IPS DF 4.7 (cell line): ENCODE measurements around the gene GARIN1A.
"Not testable (repeated sequence)": the region's sequence is repeated elsewhere in the genome, so short reads cannot be mapped to it uniquely, and the experiment has no call there.

Source experiments
- DNase-seq: peaks from one replicate; pipeline ENCODE4 v3.0.0-alpha.2; 2013; ENCODE audit warnings: low spot score; ENCODE audit errors: extremely low read depth

The GARIN1A gene

GRCh38 chr7:128683270-128683669 is 11.2 kb downstream of the GARIN1A start:
- DNase-seq: not testable (repeated sequence)

DNA sequence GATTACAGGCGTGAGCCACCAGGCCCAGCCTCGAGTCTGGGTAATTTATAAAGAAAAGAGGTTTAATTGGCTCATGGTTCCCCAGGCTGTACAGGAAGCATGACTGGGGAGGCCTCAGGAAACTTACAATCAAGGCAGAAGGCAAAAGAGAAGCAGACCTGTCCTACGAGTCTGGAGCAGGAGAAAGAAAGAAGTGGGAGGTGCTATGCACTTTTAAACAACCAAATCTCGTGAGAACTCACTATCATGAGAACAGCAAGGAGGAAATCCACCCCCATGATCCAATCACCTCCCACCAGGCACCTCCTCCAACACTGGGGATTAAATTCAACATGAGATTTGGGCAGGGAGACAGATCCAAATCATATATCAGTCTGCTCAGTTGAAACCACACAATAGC is 11.6 kb downstream of the GARIN1A start:
- DNase-seq: not testable (repeated sequence)

DNA sequence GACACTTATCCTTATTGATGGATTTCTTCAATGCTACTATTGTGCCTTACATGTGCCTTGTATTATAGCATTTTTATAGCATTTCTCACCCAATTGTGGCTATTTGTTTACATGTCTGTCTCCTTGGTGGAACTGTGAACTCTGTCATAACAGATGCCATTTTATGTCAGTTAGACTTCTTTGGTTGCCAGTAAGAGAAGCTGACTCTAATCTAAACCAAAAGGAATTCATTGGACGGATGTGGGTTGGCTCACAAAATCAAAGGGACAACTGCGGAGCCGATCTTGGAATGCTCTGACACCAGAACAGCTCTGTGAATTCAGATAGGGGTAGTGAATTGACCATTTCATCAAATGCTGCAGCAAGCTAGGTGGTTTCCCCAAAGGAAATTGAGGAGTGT is 15.0 kb downstream of the GARIN1A start:
- no peak for DNase-seq

DNA sequence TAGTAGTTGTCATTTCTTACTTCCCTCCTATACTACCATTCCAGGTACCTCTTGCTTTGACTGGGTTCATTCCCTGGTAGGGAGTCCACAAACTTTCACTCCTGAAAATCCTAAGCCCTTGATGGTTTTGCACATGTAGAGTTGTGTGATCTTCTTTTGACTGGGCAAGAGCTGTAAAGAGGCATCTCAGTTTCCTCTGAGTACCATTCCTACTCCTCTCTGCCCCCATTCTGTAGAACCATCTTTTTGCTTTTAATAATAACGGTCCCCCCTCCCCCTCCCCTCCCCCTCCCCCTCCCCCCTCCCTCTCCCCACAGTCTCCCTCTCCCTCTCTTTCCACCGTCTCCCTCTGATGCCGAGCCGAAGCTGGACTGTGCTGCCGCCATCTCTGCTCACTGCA is 16.4 kb downstream of the GARIN1A start:
- no peak for DNase-seq

DNA sequence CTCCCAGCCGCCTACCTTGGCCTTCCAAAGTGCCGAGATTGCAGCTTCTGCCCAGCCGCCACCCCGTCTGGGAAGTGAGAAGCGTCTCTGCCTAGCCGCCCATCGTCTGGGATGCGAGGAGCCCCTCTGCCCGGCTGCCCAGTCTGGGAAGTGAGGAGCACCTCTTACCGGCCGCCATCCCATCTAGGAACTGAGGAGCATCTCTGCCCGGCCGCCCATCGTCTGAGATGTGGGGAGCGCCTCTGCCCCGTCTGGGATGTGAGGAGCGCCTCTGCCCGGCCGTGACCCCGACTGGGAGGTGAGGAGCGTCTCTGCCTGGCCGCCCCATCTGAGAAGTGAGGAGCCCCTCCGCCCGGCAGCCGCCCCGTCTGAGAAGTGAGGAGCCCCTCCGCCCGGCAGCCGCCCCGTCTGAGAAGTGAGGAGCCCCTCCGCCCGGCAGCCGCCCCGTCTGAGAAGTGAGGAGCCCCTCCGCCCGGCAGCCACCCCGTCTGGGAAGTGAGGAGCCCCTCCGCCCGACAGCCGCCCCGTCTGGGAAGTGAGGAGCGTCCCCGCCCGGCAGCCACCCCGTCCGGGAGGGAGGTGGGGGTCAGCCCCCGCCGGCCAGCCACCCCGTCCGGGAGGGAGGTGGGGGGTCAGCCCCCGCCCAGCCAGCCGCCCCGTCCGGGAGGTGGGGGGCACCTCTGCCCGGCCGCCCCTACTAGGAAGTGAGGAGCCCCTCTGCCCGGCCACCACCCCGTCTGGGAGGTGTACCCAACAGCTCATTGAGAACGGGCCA is 17.3 kb downstream of the GARIN1A start:
- not testable (repeated sequence) for DNase-seq

DNA sequence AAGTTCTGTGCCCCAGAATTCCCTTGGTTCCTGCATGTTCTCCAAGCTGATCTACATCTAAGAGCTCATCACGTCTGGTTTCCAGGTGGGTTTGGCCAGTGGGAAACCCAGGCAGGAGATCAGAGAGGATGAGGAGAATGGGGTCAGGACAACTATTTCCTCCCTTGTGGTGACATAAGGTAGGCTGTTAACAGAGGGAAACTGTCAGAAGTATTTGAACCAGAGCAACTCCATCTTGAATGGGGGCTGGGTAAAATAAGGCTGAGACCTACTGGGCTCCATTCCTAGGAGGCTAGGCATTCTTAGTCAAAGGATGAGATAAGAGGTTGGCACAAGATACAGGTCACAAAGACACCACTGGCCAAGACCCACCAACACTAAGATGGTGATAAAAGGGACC is 19.1 kb downstream of the GARIN1A start:
- no peak for DNase-seq

DNA sequence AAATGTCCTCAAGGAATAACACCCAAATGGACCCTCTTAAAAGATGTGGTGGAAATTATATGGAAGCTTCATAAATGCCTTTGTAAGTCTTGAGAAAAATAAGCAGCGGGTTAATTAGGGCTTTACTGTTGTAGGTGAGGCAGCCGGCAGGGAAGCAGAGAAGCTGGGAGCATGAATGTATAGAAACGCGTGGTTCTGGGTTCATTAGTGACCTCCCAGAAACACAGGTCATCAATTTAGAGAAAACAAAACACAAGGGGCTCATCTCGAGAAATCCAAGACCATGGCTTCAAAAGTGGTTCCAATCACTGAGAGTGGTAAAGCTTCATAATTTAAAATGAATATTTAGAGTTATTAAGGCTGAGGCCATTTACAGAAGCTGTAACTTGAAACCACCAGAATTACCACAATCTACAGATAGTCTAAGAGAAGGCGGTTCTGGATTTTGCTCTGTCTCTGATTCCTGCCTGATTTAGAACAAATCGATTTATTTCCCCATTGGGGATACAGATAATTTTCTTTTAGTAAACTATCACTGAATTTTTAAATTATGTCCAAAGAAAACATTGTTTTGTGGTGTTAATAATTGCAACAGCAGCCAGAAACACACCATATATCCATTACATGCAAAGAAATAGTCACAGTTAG is 20.7 kb downstream of the GARIN1A start:
- DNase-seq: no peak

GRCh38 chr7:128693373-128694015 is 21.4 kb downstream of the GARIN1A start:
- no peak for DNase-seq

DNA sequence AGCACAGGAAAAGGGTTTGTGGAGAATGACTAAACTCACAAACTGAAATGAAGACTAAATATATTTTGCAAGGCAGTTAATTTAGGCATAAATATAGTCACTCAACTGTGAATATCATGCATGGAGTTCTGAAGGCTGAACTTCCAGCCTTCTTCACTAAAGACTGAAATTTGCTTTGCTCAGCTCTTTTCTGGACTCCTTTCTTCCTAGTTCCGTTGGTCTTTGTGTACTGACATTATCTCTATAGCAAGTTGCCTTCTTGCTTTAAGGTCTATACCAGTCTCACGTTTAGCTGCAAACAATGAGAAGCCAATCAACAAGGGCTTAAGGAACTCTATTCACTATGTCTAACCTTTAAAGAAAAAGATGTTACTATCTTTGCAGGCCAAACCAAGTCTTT is 22.6 kb downstream of the GARIN1A start:
- DNase-seq: no peak

- DNase-seq: no peak
Observed at GRCh38 chr7:128697302-128697905, 25.3 kb downstream of the GARIN1A start.

DNA sequence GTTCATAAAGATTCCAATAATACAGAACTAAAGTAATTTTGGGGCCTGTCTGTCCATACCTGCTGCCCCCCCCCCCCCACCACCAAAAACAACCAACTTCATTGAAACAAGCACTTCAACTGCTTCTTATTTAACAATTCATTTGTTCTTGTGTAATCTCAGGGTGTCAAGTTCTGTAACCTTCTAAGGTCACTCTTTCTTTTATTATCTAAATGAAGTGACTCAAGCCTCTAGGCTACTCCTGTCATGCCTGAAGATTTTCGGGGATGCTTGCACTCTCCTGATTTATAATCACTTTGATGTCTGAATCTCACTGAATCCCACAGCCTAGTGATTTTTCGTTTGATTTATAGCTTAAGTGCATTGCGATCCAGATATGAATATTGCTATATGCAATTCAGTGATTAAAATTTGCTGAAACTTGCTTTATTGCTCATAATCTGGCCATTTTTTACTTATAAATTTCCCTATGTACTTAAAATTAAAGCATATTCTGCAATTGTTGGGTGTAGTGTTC is 27.2 kb downstream of the GARIN1A start:
- DNase-seq: no peak

DNA sequence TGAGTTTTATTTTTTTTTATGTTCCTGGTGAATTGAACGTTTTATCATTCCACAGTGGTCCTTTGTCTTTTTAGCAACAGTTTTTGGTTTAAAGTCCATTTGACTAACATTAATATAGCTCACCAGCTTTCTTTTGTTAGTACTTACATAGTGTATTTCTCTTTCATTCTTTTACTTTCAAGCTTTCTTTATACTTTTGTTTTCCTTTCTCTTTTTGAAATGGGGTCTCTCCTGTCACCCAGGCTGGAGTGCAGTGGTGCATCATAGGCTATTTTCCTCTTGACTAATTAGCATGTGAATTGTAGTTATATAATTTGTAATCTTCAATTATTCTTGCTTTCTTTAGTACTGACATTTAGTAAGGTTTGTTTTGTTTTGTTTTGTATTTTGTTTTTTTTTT is 27.8 kb downstream of the GARIN1A start:
- DNase-seq: no peak

DNA sequence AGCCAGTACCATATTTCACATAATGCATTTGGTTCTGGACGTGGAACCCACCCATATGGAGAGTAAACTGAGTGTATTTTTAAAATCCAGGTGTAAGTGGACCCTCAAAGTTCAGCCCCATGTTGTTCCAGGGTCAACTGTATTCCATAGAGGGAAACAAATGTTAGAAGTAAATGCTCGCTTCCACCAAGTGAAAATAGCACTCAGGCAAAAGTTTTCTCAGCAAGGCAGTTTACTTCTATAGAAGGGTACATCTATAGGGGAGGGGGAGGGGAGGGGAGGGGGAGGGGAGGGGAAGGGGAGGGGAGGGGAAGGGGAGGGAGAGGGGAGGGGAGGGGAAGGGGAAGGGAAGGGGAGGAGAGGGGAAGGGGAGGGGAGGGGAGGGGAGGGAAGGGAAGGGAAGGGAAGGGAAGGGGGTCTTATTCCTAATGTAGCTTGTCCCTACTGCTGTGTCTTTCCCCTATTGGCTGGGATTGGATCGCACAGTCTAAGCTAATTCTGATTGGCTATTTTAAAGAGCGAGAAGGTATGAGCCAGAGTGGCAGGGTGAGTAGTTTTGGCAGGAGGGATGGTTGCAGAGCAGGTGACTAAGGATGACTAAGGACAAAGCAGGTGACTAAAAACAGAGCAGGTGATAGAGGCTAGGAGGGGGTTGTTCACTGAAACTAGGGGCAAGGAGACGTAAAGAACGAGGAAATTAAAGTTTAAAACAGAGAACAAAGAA is 29.1 kb downstream of the GARIN1A start:
- no peak for DNase-seq

DNA sequence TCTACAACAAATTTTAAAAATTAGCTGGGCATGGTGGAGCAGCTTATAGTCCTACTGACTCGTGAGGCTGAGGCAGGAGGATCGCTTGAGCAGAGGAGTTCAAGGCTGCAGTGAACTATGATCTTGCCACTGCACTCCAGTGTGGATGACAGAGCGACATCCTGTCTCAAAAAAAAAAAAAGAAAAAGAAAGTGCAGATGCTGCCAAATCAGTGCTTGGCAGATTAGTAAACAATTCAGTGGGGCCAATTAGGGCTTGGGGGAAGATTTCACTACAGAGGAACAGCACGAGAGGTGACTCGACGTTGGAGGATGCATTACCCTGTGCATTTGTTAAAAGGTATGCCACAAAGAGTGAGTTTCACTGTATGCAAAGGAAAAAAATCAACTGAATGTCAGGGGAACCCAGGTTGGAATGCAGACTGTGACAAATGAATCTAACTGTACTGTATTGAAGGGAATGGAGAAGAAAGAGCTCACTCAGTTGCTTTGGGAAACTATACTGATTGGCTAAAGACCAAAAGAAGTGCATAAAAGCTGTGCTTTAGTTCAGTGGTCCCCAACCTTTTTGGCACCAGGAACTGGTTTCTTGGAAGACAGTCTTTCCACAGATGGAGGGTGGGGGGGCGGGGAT is 31.6 kb downstream of the GARIN1A start:
- DNase-seq: no peak

DNA sequence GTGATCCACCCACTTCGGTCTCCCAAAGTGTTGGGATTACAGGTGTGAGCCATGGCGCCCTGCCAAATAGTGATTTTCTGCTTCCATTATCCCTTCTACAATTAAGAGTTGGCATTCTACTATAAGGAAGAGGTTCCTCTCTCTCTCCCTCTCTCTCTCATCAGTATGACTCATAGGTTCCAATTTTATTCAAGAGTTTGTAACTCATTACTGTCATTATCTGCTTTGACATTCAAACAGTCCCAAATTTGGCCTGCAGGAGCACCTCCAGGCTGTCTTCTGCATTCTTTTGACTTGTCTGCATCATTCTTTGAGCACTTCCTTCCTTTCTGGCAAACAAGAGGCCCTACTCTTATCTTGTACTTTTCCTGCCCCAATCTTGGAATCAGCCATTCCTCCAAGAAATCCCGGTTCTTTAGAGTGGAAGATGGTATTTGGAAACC is 33.8 kb downstream of the GARIN1A start:
- no peak for DNase-seq

DNA sequence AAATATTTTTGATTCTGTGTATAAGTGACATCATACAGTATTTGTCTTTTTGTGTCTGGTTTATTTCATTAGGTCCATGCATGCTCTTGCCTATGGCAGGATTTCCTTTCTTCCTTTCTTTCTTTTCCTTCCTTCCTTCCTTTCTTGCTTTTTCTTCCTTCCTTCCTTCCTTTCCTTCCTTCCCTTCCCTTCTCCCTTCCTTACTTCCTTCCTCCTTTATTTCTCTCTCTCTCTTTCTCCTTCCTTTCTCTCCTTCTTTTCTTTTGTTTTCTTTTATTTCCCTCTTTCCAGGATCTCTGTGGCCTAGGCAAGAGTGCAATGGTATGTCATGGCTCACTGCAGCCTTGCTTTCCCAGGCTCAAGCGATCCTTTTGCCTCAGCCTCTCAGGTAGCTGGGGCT is 35.7 kb downstream of the GARIN1A start:
- DNase-seq: no peak

- DNase-seq: no peak
Observed at GRCh38 chr7:128708235-128708634, 36.1 kb downstream of the GARIN1A start.

DNA sequence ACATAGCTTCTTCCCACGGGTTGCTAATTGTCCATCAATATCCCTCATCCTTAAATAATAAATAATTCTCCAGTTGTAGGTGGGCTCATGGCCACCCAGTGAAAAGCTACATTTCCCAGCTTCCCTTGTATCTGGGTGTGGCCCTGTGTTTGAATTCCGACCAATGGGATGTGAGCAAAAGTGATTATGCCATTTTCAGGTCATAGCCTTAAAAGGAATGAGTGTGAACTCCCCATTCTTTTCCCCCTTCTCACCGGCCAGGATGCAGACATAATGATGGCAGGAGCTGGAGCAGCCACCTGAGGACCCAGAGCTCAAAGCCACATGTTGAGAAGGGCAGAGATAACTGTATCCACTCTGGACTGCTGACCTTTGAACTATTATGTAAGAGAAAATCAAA is 36.7 kb downstream of the GARIN1A start:
- DNase-seq: no peak

DNA sequence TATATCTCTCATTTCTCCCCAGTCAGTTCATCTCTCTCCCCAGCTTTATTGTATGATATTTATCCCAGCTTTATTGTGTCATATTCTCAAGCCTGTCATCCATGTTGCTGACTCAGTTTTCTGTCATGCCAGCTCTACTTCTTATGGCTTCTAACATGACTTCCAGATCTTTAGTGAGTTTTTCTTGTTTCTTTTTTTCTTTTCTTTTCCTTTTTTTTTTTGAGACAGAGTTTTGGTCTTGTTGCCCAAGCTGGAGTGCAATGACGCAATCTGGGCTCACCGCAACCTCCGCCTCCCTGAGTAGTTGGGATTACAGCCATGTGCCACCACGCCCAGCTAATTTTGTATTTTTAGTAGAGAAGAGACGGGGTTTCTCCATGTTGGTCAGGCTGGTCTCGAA is 38.4 kb downstream of the GARIN1A start:
- DNase-seq: no peak

GRCh38 chr7:128713794-128714193 is 41.7 kb downstream of the GARIN1A start:
- DNase-seq: no peak
